Suppressor macrophage (primary cell): ENCODE results near the gene UCHL3.

ENCODE experiments used
- DNase-seq, 4 experiments: peaks; one replicate each; pipeline ENCODE4 v3.0.0-alpha.2; 2020 to 2022

The UCHL3 gene

GRCh38 chr13:75633285-75633684 is 83.7 kb downstream of the UCHL3 start:
- DNase-seq, result no peak

GRCh38 chr13:75635101-75635827 is 85.7 kb downstream of the UCHL3 start:
- no peak for DNase-seq

DNA sequence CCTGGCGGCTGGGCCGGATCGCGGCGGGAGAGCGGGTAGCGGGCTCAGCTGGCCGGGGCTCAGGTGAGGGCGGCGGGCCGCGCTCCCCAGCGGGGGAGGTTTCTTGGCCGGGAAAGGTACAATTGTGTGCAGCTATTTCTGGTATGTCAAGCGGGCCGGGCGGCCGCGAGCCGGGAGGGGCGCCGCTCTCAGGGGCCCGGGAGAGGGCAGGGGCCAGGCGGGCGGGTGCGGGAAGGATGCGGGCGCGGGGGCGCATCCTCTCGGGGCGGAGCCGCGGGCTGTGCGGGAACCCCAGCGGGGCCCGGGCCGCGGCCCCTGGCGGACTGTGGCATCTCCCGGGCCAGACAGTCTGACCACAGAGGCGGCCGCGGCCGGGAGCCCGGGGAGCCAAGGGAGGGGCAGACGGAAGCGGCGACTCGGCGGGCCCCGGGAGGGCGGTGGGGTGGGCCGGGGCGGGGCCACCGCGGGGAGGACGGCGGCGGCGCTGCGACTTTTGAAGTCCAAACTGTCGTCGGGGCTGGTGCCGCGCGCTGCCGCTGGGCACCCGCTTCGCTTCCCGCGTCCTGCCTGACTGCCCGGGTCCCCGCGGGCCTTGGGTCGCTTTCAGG is 86.3 kb downstream of the UCHL3 start, which contains the start of gene LMO7:
LMO7 (plus strand) TSS at position 503 of the 608 bp plus-strand sequence. CDS start 328 bp downstream, outside the sequence.
- DNase-seq, result peak in 3 of 4 experiments; percentile 48 to 69 (median 58)

DNA sequence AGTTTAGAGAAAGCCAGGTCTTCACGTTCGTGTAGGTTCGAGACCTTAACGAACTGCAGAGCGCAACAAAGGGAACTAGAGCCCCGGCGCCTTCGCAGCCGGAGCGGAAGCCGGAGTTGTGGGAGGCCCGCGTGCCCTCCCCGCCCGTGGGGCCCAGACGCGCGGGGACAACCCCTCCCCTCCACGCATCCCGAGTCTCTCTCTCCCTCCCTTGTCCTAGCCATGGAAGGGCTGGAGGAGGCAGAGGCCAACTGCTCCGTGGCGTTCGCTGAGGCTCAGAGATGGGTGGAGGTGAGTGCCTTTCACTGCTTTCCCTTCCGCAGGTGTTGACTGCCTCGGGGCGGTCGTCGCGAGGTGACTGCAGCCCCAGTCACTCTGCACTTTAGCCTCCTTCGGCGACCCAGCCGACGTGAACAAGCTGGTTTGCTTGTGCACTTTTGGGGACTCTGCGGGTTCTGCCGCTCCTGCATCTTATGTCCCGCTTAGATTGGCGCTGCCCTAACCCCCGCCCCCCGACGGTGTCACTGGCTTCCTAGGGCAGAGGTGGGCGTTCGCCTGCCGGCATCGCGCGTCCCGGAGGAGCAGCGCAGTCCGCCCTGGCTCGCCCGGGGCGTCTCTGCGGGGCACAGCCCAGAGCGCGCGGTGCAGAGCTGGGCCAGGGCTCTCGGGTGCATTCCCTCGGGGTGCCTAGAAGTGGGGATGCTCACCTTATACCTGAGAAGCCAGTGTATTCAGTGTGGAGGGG is 87.0 kb downstream of the UCHL3 start:
- DNase-seq, result peak; percentile 48 to 71 (median 58)

DNA sequence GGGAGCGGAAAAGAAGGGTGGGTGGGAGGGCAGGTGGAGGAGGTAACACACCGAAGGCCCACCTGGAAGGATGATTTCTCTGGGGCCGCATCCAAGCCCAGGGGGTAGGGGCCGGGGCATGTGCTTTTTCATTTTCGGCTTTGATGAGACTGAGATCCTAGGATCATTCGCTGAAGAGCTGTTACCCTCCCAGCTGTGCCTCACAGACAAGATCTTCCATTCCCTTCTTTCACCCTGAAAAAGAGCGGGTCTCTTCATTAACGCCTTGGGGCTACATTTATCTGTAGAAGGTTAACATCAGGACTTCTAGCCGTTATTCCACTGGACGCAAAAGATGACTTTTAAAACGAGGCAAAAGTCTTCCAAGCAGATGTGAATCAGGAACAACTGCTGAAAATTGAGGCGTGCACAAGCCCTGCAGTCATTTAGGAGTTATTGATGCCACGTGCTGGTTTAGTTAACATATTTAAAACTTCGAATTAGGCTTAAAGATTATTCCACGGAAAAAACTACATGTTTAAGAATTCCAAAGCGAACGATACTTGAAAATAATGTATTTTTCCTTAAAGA is 87.7 kb downstream of the UCHL3 start:
- DNase-seq, result no peak

DNA sequence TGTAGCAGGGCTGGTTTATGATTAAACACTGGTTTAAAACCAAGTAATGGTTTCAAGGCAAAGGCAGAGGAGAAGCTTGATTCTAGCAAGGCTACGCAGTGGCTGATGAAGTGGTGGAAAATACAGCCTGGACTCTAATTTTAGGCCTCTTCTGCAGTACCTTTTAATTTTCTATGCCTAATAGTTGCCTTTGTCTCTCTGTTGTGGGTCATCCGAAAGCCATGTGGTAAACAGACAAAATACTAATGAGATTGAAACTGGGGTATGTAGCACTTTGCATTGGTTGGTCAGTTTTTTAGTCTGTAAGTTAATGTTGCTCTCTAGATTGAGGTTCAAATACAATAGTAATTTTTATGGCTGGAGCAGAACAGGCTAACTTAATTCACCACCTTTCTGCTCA is 89.9 kb downstream of the UCHL3 start:
- DNase-seq, result no peak

DNA sequence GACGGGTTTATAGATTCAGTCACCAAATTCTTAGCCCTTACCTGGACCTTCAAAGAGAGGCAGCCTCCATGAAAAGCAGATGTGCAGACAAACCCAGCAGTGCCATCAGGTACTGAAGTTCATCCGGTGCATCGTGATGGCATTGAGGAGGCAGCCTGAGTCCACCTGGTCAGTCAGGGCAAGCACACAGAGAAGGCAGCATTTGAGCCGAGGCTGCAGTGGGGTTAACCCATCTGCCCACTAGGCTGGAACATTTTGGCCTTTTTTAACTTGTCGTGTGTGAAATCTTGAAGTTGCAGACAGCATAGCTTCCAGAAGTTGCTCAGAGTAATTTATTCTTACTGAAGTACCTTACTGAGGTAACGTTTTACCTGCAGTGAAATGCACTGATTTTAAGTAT is 91.4 kb downstream of the UCHL3 start:
- DNase-seq, result no peak

GRCh38 chr13:75643182-75643581 is 93.6 kb downstream of the UCHL3 start:
- no peak for DNase-seq

- no peak for DNase-seq
Measured at GRCh38 chr13:75643693-75644092, 94.1 kb downstream of the UCHL3 start.

DNA sequence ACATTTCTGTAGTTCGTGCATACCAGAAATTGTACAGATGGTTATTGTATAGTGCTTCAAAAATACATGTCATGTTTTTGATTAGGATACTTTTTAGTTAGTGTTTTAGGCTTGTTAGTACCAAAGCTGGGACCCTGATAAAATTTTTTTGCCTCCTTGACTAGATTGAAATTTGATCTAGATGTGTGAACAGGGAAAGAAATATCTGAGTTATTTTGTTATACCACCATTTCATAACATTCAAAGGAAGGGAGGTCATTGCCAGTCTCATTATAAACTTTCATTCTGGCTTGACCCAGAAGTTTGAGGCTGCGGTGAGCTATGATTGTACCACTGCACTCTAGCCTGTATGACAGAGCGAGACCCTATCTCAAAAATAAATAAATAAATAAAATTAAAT is 95.5 kb downstream of the UCHL3 start:
- no peak for DNase-seq

DNA sequence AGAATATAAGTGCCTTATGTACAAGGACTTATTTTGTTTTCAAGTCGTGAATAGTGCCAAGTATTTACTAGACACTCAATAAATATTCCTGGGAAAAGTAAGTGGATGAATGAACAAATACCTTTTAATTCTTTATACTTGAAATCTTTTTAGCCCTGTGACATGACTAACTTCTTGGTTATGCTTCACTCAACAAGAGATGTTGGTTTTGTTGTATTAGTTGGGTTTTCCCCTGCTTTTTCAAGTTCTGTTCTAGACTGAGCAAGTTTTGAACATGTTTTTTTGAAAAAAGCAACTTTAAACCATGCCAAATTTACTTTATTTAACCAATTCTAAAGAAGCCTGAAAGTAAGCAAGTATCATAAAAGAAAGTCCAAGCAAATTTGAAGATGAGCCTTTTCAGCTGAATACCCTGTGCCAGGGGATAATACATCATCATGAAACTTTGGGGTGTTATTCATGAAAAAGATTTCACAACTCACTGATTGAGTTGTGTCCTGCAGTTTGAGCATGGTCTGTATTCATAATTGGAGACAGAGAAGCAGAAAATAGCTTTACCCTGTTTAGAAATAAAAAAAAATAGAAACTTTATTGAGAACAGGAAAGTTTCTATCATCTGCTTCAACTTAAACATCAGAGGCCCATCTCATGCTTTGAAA is 97.7 kb downstream of the UCHL3 start:
- no peak for DNase-seq

DNA sequence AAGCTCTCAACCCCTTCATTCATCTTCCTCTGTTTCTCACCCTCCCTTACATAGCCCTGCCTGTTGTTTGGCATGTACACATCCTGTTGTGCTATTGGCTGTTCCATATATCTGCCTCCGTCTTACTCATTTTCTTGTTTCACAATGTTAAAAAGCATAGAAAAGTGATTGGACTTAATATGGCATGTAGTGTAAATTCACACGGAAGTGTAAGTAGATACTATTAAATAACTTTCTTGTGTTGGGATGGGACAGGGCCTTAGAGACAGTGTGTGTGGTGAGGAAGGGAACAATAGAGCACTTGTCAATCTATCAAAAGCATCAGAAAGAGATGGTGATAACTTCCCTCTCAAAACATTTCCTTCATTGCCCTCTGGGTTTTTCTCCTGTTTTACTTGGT is 98.9 kb downstream of the UCHL3 start:
- no peak for DNase-seq

GRCh38 chr13:75651013-75651412 is 101.4 kb downstream of the UCHL3 start:
- no peak for DNase-seq

DNA sequence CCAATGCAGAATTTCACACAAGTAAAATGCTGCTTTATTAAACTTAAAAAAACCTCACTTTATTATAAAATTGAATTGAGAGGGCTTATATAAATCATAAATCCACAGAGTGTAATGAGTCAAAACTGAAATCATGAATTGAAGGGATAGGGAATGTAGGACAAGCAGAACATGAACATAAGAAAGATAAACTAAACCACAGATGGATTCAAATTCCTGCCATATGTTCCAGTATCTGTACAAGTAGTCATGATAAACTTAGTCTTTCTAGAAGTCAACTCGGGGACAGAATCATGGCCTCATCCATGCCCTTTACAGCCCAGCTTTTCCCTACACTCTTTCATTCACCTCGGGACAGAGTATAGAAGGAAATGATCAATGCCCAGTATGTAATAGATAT is 103.1 kb downstream of the UCHL3 start:
- no peak for DNase-seq
